ENCODE measurements around the gene HAUS7.

The HAUS7 gene

GRCh38 chrX:153433781-153434285 lies 36.5 kb downstream of the HAUS7 start:
- no peak for DNase-seq

- no peak for DNase-seq
Measured at GRCh38 chrX:153433161-153433680, 37.2 kb downstream of the HAUS7 start.

GRCh38 chrX:153430796-153431195 lies 39.6 kb downstream of the HAUS7 start:
- DNase-seq, result no peak

GRCh38 chrX:153426204-153426603 lies 44.2 kb downstream of the HAUS7 start:
- no peak for DNase-seq

GRCh38 chrX:153423652-153424051 lies 46.7 kb downstream of the HAUS7 start:
- DNase-seq, result no peak

- no peak for DNase-seq
Measured at GRCh38 chrX:153421856-153422255, 48.5 kb downstream of the HAUS7 start.

GRCh38 chrX:153420851-153421599 lies 49.4 kb downstream of the HAUS7 start:
- no peak for DNase-seq

- DNase-seq, result no peak
Measured at GRCh38 chrX:153417637-153418036, 52.7 kb downstream of the HAUS7 start.

- DNase-seq, result no peak
Measured at GRCh38 chrX:153416781-153417450, 53.5 kb downstream of the HAUS7 start.

GRCh38 chrX:153414856-153415510 lies 55.4 kb downstream of the HAUS7 start:
- DNase-seq, result no peak

GRCh38 chrX:153413731-153414130 lies 56.6 kb downstream of the HAUS7 start:
- DNase-seq, result no peak

- no peak for DNase-seq
Measured at GRCh38 chrX:153412746-153413720, 57.3 kb downstream of the HAUS7 start.

- DNase-seq, result no peak
Measured at GRCh38 chrX:153411988-153412574, 58.3 kb downstream of the HAUS7 start.

GRCh38 chrX:153411255-153411987 lies 59.0 kb downstream of the HAUS7 start, which contains the start of gene ZFP92:
Gene ZFP92 (plus strand): TSS chrX:153411472. CDS start chrX:153418323, 6,851 bp downstream.
- DNase-seq, result no peak

GRCh38 chrX:153410888-153411254 lies 59.5 kb downstream of the HAUS7 start:
- no peak for DNase-seq

- DNase-seq, result no peak
Measured at GRCh38 chrX:153410373-153410772, 60.0 kb downstream of the HAUS7 start.

GRCh38 chrX:153409414-153410101 lies 60.8 kb downstream of the HAUS7 start:
- DNase-seq, result no peak

GRCh38 chrX:153408871-153409351 lies 61.5 kb downstream of the HAUS7 start:
- no peak for DNase-seq

GRCh38 chrX:153408221-153408721 lies 62.1 kb downstream of the HAUS7 start:
- DNase-seq, result no peak

- no peak for DNase-seq
Measured at GRCh38 chrX:153407736-153408135, 62.6 kb downstream of the HAUS7 start.
